ENCODE measurements around the gene GIGYF1.

DNA sequence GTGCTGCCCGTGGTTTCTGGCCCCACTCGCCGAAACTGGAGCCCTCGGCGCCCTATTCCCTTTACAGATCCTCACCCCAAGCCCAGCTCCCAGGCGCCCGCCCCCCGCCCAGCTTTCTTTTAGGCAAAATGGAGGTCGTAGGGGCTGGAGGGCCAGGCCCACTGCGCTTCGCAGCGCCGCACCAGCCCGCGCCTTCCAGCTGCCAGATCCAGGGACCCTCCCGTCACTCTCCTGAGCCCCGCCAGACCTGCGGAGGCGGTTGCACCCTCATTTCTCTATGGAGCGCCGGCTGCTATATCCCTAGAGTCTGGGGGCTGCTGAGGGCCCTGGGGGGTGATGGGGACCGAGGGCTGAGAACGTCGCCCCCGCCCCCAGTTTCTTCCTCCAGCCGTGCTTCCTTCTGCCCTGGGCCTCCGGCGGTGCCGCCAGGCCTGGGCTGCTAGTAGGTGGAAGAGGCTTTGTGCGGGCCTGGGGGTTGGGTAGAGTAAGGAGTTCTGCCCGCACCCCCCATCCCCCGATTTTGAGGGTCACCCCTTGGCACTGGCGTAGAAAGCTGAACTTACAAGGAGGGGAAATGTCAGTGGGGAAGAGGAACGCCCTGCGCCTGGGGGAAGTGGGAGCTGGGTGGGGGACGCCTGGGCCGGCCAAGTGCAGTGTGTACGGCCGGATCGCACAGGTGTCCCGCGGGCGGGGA is 19.5 kb downstream of the GIGYF1 start:
- TF ChIP-seq, protein P1, sequence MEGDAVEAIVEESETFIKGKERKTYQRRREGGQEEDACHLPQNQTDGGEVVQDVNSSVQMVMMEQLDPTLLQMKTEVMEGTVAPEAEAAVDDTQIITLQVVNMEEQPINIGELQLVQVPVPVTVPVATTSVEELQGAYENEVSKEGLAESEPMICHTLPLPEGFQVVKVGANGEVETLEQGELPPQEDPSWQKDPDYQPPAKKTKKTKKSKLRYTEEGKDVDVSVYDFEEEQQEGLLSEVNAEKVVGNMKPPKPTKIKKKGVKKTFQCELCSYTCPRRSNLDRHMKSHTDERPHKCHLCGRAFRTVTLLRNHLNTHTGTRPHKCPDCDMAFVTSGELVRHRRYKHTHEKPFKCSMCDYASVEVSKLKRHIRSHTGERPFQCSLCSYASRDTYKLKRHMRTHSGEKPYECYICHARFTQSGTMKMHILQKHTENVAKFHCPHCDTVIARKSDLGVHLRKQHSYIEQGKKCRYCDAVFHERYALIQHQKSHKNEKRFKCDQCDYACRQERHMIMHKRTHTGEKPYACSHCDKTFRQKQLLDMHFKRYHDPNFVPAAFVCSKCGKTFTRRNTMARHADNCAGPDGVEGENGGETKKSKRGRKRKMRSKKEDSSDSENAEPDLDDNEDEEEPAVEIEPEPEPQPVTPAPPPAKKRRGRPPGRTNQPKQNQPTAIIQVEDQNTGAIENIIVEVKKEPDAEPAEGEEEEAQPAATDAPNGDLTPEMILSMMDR (IDR thresholded peaks at IDR 0.05) = no peak
- TF ChIP-seq POLR2A (IDR thresholded peaks at IDR 0.05) = peak in 1 of 2 donors; percentile 6
